ENCODE results near the gene ARL14EP. TPM values are rescaled to one million over a fixed set of nuclear protein-coding genes. Genes with fewer than 3 reads are reported as not detected.

ARL14EP gene
- total RNA-seq, 4 donors from 2014 or later, result 6.3 to 21.5 (median 15.1) TPM

DNA sequence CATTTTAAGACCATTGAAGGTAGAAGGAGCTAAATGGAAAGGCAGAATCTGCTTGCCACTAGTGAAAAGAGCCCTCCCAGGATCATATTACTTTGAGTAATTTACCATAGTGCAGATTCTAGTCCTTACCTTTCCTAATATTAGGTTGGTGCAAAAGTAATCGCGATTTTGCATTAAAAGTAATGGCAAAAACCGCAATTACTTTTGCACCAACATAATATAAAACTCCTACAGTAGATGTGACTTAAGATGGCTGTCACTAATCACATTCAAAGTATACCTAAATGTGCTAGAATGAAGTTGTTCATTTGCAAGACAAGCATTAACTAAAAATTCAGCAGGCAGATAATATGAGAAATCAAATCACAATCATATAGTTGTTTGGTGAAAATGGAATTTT, 38.1 kb upstream of the ARL14EP start:
- Histone ChIP-seq H3K27me3 (no peaks in the 10 kb centered on the region), H3K9me3 (no peaks in the 10 kb centered on the region), H3K4me1 (no peaks in the 10 kb centered on the region), H3K36me3 (no peaks in the 10 kb centered on the region), H3K27ac (no peak overlapping the region), H3K4me3 (no peak overlapping the region)
- no peak for TF ChIP-seq POLR2A (IDR thresholded peaks at IDR 0.05)
- no peak for TF ChIP-seq CTCF (IDR thresholded peaks at IDR 0.05)
- no peak for DNase-seq

GRCh38 chr11:30285416-30286121, 37.3 kb upstream of the ARL14EP start:
- H3K27ac ChIP-seq, result no peak overlapping the region

DNA sequence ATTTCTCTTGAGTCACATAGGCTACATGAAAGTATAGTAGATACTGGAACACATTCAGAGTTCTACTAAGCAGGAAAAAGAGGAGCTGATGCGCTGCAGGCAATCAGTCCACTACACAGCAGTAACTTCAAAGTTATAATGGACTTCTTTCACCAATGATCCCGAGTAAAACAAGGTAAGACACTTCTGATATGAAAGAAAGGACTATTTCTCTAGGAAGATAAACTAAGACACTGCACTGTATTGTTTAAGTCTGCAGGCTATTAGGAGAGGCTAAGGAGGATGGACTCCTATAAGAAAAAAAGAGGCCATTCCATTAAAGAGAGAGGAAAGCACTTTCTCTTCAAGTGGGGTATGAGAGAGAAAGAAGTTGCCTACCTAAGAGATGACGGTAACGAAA, 31.6 kb upstream of the ARL14EP start:
- H3K27me3 ChIP-seq, result no peaks in the 10 kb centered on the region
- TF ChIP-seq POLR2A (IDR thresholded peaks at IDR 0.05) (no peak), CTCF (IDR thresholded peaks at IDR 0.05) (no peak)
- no peaks in the 10 kb centered on the region for H3K4me1 ChIP-seq
- H3K9me3 ChIP-seq, result no peaks in the 10 kb centered on the region
- H3K27ac ChIP-seq, result no peak overlapping the region
- DNase-seq, result no peak
- H3K4me3 ChIP-seq, result no peak overlapping the region
- H3K36me3 ChIP-seq, result no peaks in the 10 kb centered on the region

More at GRCh38 chr11:30285416-30286121, 37.3 kb upstream of the ARL14EP start:
- TF ChIP-seq CTCF (IDR thresholded peaks at IDR 0.05) (no peak), POLR2A (IDR thresholded peaks at IDR 0.05) (no peak)
- no peaks in the 10 kb centered on the region for H3K27me3 ChIP-seq
- no peaks in the 10 kb centered on the region for H3K4me1 ChIP-seq
- no peaks in the 10 kb centered on the region for H3K9me3 ChIP-seq
- no peak for DNase-seq
- no peak overlapping the region for H3K4me3 ChIP-seq
- H3K36me3 ChIP-seq, result no peaks in the 10 kb centered on the region

GRCh38 chr11:30292545-30292944, 30.4 kb upstream of the ARL14EP start:
- no peak for DNase-seq
- Histone ChIP-seq H3K36me3 (no peaks in the 10 kb centered on the region), H3K4me3 (no peak overlapping the region), H3K27me3 (no peaks in the 10 kb centered on the region), H3K4me1 (no peaks in the 10 kb centered on the region), H3K9me3 (no peaks in the 10 kb centered on the region), H3K27ac (no peak overlapping the region)
- TF ChIP-seq POLR2A (IDR thresholded peaks at IDR 0.05) (no peak), CTCF (IDR thresholded peaks at IDR 0.05) (no peak)

- H3K27ac ChIP-seq, result no peak overlapping the region
- no peaks in the 10 kb centered on the region for H3K9me3 ChIP-seq
- TF ChIP-seq POLR2A (IDR thresholded peaks at IDR 0.05), result no peak
- no peak for TF ChIP-seq CTCF (IDR thresholded peaks at IDR 0.05)
- H3K36me3 ChIP-seq, result no peaks in the 10 kb centered on the region
- no peak for DNase-seq
- no peak overlapping the region for H3K4me3 ChIP-seq
- H3K4me1 ChIP-seq, result no peaks in the 10 kb centered on the region
- H3K27me3 ChIP-seq, result no peaks in the 10 kb centered on the region
Observed at GRCh38 chr11:30295178-30295885, 27.6 kb upstream of the ARL14EP start.
